Purkinje cell (primary cell): ENCODE results near the gene PLCB1. TPM values are rescaled to one million over a fixed set of nuclear protein-coding genes. Genes with fewer than 3 reads are reported as not detected.

ENCODE experiments used
- polyA plus RNA-seq: library from polyadenylated mRNA; unstranded; fragments of >200 nt; fragmentation: Nextera tagmentation; gene quantifications from 2 replicates; pipeline ENCODE4 v1.2.1, GENCODE V29; 2014

Gene PLCB1
- polyA plus RNA-seq = 57.0 and 123 TPM in 2 replicates

GRCh38 chr20:8131598-8132483 is at the start of gene PLCB1:
PLCB1 (plus strand) TSS chr20:8132266; CDS start chr20:8132652, 386 bp downstream.

Other genes starting within 250 kb of the PLCB1 start
- gene HAO1, start 191.8 kb upstream of the PLCB1 start, polyA plus RNA-seq = not detected in 2 replicates
- 110 and 123 TPM in 2 replicates for gene TMX4, start 112.5 kb upstream of the PLCB1 start, polyA plus RNA-seq